ENCODE data around the gene DNAH10. TPM values are rescaled to one million over a fixed set of nuclear protein-coding genes. Genes with fewer than 3 reads are reported as not detected.
A peak's percentile ranks its signal among the peaks of the same experiment; 100 is the strongest.

DNAH10 gene
- total RNA-seq, 2 experiments from 2014 or later: 0.11 to 0.19 TPM

DNA sequence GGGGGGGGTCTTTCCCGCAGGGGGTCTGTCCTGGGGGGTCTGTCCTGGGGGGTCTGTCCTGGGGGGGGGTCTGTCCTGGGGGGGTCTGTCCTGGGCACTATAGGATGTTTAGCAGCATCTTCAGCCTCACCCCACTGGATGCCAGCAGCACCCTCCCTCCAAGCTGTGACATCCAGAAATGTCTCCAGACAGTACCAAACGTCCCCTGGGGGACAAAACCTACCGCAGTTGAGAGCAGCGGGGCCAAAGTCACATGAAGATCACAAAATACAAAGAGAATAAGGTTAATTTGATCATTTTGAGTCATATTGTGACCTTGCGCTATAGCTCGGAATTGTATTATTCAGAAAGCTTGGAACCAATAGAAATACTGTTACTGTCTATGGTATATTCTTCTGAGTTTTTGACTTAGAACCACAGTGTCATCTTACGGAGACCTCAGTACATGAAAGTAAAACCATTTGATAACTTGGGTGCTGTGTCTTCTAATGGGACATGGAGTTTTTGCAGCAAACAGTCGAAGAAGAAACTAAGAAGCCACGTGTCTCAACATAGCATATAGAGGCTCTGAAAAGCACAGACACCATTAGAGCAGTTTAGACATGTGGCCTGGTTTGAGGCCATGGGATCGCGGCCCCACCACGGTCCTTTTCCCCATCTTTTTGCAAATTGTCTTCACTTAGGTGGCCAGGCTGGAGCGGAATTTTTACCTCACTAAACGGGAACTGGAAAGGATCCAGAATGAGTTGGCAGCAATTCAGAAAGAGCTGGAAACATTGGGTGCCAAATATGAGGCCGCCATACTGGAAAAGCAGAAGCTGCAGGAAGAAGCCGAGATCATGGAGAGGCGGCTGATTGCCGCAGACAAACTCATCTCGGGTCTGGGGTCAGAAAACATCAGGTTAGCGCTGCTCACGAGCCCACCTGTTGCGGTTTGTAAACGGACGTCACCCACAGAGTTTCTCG lies 150.6 kb downstream of the DNAH10 start:
- Histone ChIP-seq H3K9me3 (ENCODE audit: low read length) (no peaks in the 10 kb centered on the region), H3K4me2 (ENCODE audit: low read length) (no peak overlapping the region), H3K4me1 (ENCODE audit: insufficient read depth, low read length, poor library complexity, severe bottlenecking) (no peaks in the 10 kb centered on the region), H2AFZ (ENCODE audit: low read length) (no peak overlapping the region), H3K36me3 (ENCODE audit: insufficient read depth, low read length) (no peaks in the 10 kb centered on the region), H3K27ac (ENCODE audit: low read depth, low read length, poor library complexity, severe bottlenecking) (no peak overlapping the region), H3K4me3 (ENCODE audit: low read depth, low read length, poor library complexity, severe bottlenecking) (no peak overlapping the region), H4K20me1 (ENCODE audit: insufficient read depth, low read length) (no peaks in the 10 kb centered on the region), H3K9me2 (ENCODE audit: insufficient read depth, low read length) (no peaks in the 10 kb centered on the region), H3K79me2 (ENCODE audit: insufficient read depth, low read depth, low read length) (no peaks in the 10 kb centered on the region)
- DNase-seq (ENCODE audit: low spot score): peak; percentile 15
- ChIA-PET POLR2A (interaction anchor here (0.6 kb wide), 2 partner anchors 56 to 257 kb away, joined by 3 read pairs; no protein-coding TSS in a partner anchor), CTCF (ENCODE audit: unreplicated experiment) (no interaction called here)
- TF ChIP-seq, protein P1, sequence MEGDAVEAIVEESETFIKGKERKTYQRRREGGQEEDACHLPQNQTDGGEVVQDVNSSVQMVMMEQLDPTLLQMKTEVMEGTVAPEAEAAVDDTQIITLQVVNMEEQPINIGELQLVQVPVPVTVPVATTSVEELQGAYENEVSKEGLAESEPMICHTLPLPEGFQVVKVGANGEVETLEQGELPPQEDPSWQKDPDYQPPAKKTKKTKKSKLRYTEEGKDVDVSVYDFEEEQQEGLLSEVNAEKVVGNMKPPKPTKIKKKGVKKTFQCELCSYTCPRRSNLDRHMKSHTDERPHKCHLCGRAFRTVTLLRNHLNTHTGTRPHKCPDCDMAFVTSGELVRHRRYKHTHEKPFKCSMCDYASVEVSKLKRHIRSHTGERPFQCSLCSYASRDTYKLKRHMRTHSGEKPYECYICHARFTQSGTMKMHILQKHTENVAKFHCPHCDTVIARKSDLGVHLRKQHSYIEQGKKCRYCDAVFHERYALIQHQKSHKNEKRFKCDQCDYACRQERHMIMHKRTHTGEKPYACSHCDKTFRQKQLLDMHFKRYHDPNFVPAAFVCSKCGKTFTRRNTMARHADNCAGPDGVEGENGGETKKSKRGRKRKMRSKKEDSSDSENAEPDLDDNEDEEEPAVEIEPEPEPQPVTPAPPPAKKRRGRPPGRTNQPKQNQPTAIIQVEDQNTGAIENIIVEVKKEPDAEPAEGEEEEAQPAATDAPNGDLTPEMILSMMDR (conservative IDR thresholded peaks at IDR 0.05; ENCODE audit: low read length): no peak
- TF ChIP-seq EZH2phosphoT487 (IDR thresholded peaks at IDR 0.05; ENCODE audit: borderline replicate concordance, low read depth, low read length): no peak
- BruUV-seq (replicated peaks): no TSS peak
- intact Hi-C loops (cut with micrococcal nuclease; ENCODE audit: unreplicated experiment): no loop called here

DNA sequence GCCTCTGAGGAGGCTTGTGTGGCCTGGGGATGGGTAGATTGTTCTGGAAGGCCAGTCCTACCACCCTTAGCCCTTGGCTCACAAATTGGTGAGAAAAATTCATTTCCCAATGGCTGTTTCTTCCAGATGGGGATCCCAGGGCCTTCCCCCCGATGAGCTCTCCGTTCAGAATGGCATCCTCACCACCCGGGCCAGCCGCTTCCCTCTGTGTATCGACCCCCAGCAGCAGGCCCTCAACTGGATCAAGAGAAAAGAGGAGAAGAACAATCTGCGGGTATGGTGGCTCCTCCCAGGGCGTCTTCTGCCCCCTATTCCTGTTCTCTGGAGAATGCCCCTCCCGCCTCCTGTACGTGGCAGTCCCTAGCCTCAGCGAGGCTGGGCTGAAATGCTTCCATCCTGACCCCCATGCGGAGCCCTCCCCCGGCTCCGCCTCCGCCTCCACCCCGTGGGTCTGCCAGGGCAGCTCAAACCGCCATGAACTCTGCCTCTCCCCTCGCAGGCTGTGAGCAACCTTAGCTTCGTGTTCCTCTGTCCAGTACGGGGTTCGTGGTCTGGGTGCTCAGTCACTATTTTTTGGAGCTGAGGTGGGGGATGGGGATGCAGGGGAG lies 152.7 kb downstream of the DNAH10 start:
- H4K20me1 ChIP-seq (ENCODE audit: insufficient read depth, low read length): no peaks in the 10 kb centered on the region
- no TSS peak for BruUV-seq (replicated peaks)

More for the DNA sequence above, 152.7 kb downstream of the DNAH10 start:
- POLR2A ChIA-PET: no interaction called here
- DNase-seq (ENCODE audit: low spot score): no peak
- intact Hi-C loops (cut with micrococcal nuclease; ENCODE audit: unreplicated experiment): no loop called here
- H2AFZ ChIP-seq (ENCODE audit: low read length): no peak overlapping the region
- no peaks in the 10 kb centered on the region for H3K9me2 ChIP-seq (ENCODE audit: insufficient read depth, low read length)
- no peak overlapping the region for H3K27ac ChIP-seq (ENCODE audit: low read depth, low read length, poor library complexity, severe bottlenecking)
- H3K4me1 ChIP-seq (ENCODE audit: insufficient read depth, low read length, poor library complexity, severe bottlenecking): no peaks in the 10 kb centered on the region
- CTCF ChIA-PET (ENCODE audit: unreplicated experiment): no interaction called here
- no peak for TF ChIP-seq EZH2phosphoT487 (IDR thresholded peaks at IDR 0.05; ENCODE audit: borderline replicate concordance, low read depth, low read length)
- TF ChIP-seq, protein P1 (conservative IDR thresholded peaks at IDR 0.05; ENCODE audit: low read length): no peak
- no peak overlapping the region for H3K4me2 ChIP-seq (ENCODE audit: low read length)
- H3K36me3 ChIP-seq (ENCODE audit: insufficient read depth, low read length): no peaks in the 10 kb centered on the region
- H3K9me3 ChIP-seq (ENCODE audit: low read length): no peaks in the 10 kb centered on the region
- H3K4me3 ChIP-seq (ENCODE audit: low read depth, low read length, poor library complexity, severe bottlenecking): no peak overlapping the region
- H3K79me2 ChIP-seq (ENCODE audit: insufficient read depth, low read depth, low read length): no peaks in the 10 kb centered on the region
